ENCODE data around the gene COL4A1.

- no peak for TF ChIP-seq CTCF (optimal IDR thresholded peaks at IDR 0.05 in 1 of 3, IDR thresholded peaks at IDR 0.05 in 1 of 3, conservative IDR thresholded peaks at IDR 0.05 in 1 of 3; ENCODE audit: extremely low read depth in 1 of 3, insufficient read depth in 2 of 3, low read length in 3 of 3)
- no peak for TF ChIP-seq EZH2 (IDR thresholded peaks at IDR 0.05; ENCODE audit: low read length)
Observed at GRCh38 chr13:110239280-110240125, 67.5 kb downstream of the COL4A1 start.

Measured in keratinocyte (primary cell).